ENCODE results near the gene TSHZ2. TPM values are rescaled to one million over a fixed set of nuclear protein-coding genes. Genes with fewer than 3 reads are reported as not detected.

The TSHZ2 gene
- total RNA-seq, 3 donors from 2014 or later (not counting 1 experiment from before 2014, with no cell fraction given): 1.8 to 1.9 TPM; not detected in 1

DNA sequence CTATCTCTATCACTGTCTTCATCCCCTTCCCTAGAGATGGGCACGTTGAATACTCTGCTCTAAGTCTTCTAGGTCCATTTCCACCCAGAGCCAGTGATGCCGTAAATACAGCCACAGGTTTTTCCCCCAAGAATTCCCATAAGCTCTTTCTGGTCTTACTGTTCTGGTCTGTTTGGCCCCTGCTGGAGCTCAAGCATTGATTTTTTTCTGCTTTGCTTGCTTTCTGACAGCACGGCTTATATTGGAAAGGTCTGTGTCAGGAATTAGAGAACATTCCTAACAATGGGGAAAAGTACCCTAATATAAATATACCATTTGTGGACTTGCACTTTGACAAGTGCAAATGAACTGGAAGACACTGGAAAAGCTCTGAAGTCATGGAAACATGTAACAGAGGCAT, 302.6 kb downstream of the TSHZ2 start:
- no peak overlapping the region for H3K4me3 Mint-ChIP-seq
- H3K9me3 ChIP-seq (ENCODE audit: control insufficient read depth, insufficient read depth, low read length): no peaks in the 10 kb centered on the region
- H3K36me3 ChIP-seq (ENCODE audit: control insufficient read depth, insufficient read depth, low read length): no peaks in the 10 kb centered on the region
- H3K36me3 Mint-ChIP-seq: no peaks in the 10 kb centered on the region
- intact Hi-C loops (cut with micrococcal nuclease): no loop called here
- ATAC-seq (no peak), DNase-seq (no peak)
- no peak overlapping the region for H3K27ac Mint-ChIP-seq
- TF ChIP-seq, protein P1, sequence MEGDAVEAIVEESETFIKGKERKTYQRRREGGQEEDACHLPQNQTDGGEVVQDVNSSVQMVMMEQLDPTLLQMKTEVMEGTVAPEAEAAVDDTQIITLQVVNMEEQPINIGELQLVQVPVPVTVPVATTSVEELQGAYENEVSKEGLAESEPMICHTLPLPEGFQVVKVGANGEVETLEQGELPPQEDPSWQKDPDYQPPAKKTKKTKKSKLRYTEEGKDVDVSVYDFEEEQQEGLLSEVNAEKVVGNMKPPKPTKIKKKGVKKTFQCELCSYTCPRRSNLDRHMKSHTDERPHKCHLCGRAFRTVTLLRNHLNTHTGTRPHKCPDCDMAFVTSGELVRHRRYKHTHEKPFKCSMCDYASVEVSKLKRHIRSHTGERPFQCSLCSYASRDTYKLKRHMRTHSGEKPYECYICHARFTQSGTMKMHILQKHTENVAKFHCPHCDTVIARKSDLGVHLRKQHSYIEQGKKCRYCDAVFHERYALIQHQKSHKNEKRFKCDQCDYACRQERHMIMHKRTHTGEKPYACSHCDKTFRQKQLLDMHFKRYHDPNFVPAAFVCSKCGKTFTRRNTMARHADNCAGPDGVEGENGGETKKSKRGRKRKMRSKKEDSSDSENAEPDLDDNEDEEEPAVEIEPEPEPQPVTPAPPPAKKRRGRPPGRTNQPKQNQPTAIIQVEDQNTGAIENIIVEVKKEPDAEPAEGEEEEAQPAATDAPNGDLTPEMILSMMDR (IDR thresholded peaks at IDR 0.05): no peak
- H3K4me1 ChIP-seq (ENCODE audit: control insufficient read depth, insufficient read depth, low read length): no peaks in the 10 kb centered on the region
- H3K9me3 Mint-ChIP-seq: no peaks in the 10 kb centered on the region
- 55% methylated on average over 2 of the region's 3 CpGs for WGBS (ENCODE audit: insufficient coverage)
- no peaks in the 10 kb centered on the region for H3K27me3 ChIP-seq (ENCODE audit: control insufficient read depth, insufficient read depth, low read length)
- no peaks in the 10 kb centered on the region for H3K4me1 Mint-ChIP-seq
- H3K27ac ChIP-seq (ENCODE audit: low read length): no peak overlapping the region
- peaks cover 16 to 35% of the 10 kb centered on the region in 2 donors for H3K27me3 Mint-ChIP-seq (ENCODE audit: low read depth in 2 of 2)
- H3K4me3 ChIP-seq (ENCODE audit: low read length): no peak overlapping the region

DNA sequence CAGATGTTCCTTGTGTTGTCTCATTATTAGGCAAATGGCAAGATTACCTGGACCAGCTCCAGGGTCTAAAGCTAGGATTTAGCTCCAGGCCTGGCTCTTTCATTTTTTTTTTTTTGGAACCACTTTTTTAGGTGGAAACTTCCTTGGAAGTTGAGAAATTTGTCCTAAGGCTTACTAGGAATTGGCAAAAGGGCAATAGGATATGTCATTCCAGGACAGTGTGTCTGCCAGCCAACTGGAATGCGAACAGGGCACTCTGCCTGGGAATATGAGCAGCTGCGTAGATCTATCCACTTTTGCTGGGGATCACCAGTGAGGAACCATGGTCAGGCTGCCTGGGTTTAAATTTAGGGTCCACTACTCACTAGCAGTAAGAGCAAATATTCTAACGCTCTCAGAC, 304.0 kb downstream of the TSHZ2 start:
- intact Hi-C loops (cut with micrococcal nuclease): no loop called here
- peaks cover 16 to 35% of the 10 kb centered on the region in 2 donors for H3K27me3 Mint-ChIP-seq (ENCODE audit: low read depth in 2 of 2)
- H3K9me3 Mint-ChIP-seq: no peaks in the 10 kb centered on the region
- Histone ChIP-seq H3K27me3 (ENCODE audit: control insufficient read depth, insufficient read depth, low read length) (no peaks in the 10 kb centered on the region), H3K4me1 (ENCODE audit: control insufficient read depth, insufficient read depth, low read length) (no peaks in the 10 kb centered on the region), H3K9me3 (ENCODE audit: control insufficient read depth, insufficient read depth, low read length) (no peaks in the 10 kb centered on the region), H3K27ac (ENCODE audit: low read length) (no peak overlapping the region), H3K36me3 (ENCODE audit: control insufficient read depth, insufficient read depth, low read length) (no peaks in the 10 kb centered on the region), H3K4me3 (ENCODE audit: low read length) (no peak overlapping the region)
- DNase-seq (no peak), ATAC-seq (no peak)
- H3K4me3 Mint-ChIP-seq: no peak overlapping the region
- no peaks in the 10 kb centered on the region for H3K4me1 Mint-ChIP-seq
- TF ChIP-seq, protein P1 (IDR thresholded peaks at IDR 0.05): no peak
- no peaks in the 10 kb centered on the region for H3K36me3 Mint-ChIP-seq
- no peak overlapping the region for H3K27ac Mint-ChIP-seq
- WGBS (ENCODE audit: insufficient coverage): 93% methylated on average over 2 of the region's 3 CpGs

DNA sequence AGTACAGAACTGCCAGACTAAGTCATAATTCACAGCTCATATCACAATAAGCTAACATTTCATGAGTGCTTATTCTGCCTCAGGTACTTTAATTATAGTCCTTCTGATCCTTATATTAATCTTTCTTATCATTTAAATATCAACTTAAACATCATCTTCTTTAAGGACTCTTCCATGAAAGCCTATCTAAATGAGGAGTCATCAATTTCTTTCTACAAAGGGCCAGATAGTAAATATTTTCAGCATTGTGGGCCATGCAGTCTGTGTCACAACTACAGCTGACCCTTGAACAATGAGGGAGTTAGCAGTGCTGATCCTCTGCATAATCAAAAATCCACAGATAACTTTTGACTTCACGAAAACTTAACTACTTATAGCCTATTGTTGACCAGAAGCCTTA, 306.4 kb downstream of the TSHZ2 start:
- TF ChIP-seq, protein P1 (IDR thresholded peaks at IDR 0.05): no peak
- ATAC-seq (no peak), DNase-seq (no peak)
- no peaks in the 10 kb centered on the region for H3K4me1 ChIP-seq (ENCODE audit: control insufficient read depth, insufficient read depth, low read length)
- Mint-ChIP-seq H3K36me3 (no peaks in the 10 kb centered on the region), H3K4me3 (no peak overlapping the region), H3K27ac (no peak overlapping the region), H3K27me3 (ENCODE audit: low read depth in 2 of 2) (peaks cover 5 to 22% of the 10 kb centered on the region in 2 donors), H3K9me3 (no peaks in the 10 kb centered on the region), H3K4me1 (no peaks in the 10 kb centered on the region)
- H3K36me3 ChIP-seq (ENCODE audit: control insufficient read depth, insufficient read depth, low read length): no peaks in the 10 kb centered on the region
- WGBS (ENCODE audit: insufficient coverage): 83% methylated on average over 1 of the region's 1 CpG
- intact Hi-C loops (cut with micrococcal nuclease): no loop called here
- H3K4me3 ChIP-seq (ENCODE audit: low read length): no peak overlapping the region
- no peak overlapping the region for H3K27ac ChIP-seq (ENCODE audit: low read length)
- H3K9me3 ChIP-seq (ENCODE audit: control insufficient read depth, insufficient read depth, low read length): no peaks in the 10 kb centered on the region
- H3K27me3 ChIP-seq (ENCODE audit: control insufficient read depth, insufficient read depth, low read length): no peaks in the 10 kb centered on the region

DNA sequence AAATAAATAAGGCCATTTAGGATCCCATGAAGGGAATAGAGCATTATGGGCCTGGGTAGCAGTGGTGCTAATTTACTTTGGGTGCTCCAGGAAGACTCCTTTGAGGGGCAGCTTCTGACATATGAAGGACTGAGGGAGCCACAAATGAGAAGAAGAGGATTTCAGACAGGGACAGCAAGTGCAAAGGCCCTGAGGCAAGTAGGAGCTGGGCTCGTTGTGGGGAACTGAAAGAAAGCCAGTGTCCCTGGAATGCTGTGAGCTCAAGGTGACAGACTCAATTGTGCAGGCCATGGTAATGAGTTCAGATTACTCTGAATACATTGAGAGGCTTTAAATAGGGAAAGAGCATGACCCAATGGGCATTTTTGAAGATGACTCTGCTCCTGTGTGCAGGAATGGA, 307.6 kb downstream of the TSHZ2 start:
- Histone ChIP-seq H3K4me3 (ENCODE audit: low read length) (no peak overlapping the region), H3K4me1 (ENCODE audit: control insufficient read depth, insufficient read depth, low read length) (no peaks in the 10 kb centered on the region), H3K27me3 (ENCODE audit: control insufficient read depth, insufficient read depth, low read length) (no peaks in the 10 kb centered on the region), H3K27ac (ENCODE audit: low read length) (no peak overlapping the region), H3K36me3 (ENCODE audit: control insufficient read depth, insufficient read depth, low read length) (no peaks in the 10 kb centered on the region), H3K9me3 (ENCODE audit: control insufficient read depth, insufficient read depth, low read length) (no peaks in the 10 kb centered on the region)
- no peak for ATAC-seq
- no peak for DNase-seq
- TF ChIP-seq, protein P1 (IDR thresholded peaks at IDR 0.05): no peak
- H3K36me3 Mint-ChIP-seq: no peaks in the 10 kb centered on the region
- H3K27me3 Mint-ChIP-seq (ENCODE audit: low read depth in 2 of 2): peaks cover 5 to 29% of the 10 kb centered on the region in 2 donors
- 74% methylated on average over 1 of the region's 1 CpG for WGBS (ENCODE audit: insufficient coverage)
- no peaks in the 10 kb centered on the region for H3K4me1 Mint-ChIP-seq
- intact Hi-C loops (cut with micrococcal nuclease): no loop called here
- H3K27ac Mint-ChIP-seq: no peak overlapping the region
- H3K4me3 Mint-ChIP-seq: no peak overlapping the region
- no peaks in the 10 kb centered on the region for H3K9me3 Mint-ChIP-seq
